SH-SY5Y (cell line): Measurements from ENCODE around the gene RBPJ.

Experiments
- GATA2 ChIP-seq: IDR thresholded peaks from 2 replicates; pipeline ENCODE4 v1.6.1; 2011; ENCODE audit warnings: mild to moderate bottlenecking, low read depth, low read length
- GATA3 ChIP-seq: IDR thresholded peaks from 2 replicates; pipeline ENCODE4 v1.6.1; 2011; ENCODE audit warnings: low read depth, mild to moderate bottlenecking, low read length, moderate library complexity

GRCh38 chr4:26273616-26273980 lies 47.2 kb upstream of the RBPJ start:
- TF ChIP-seq GATA3 = no peak
- TF ChIP-seq GATA2 = no peak
